Activated CD8-positive, alpha-beta memory T cell treated with anti-CD3 and anti-CD28 coated beads for 4 hours (primary cell): Measurements from ENCODE around the gene OR2T10.
"Not testable (repeated sequence)": the region's sequence is repeated elsewhere in the genome, so short reads cannot be mapped to it uniquely, and the experiment has no call there.

ENCODE experiments used
- DNase-seq, 2 donors: peaks; one replicate each; pipeline ENCODE4 v3.0.0-alpha.2; 2020; ENCODE audit warnings: low read depth in 2 of 2

The OR2T10 gene

GRCh38 chr1:248596615-248597014 is 885 bp downstream of the OR2T10 start:
- DNase-seq: no peak

DNA sequence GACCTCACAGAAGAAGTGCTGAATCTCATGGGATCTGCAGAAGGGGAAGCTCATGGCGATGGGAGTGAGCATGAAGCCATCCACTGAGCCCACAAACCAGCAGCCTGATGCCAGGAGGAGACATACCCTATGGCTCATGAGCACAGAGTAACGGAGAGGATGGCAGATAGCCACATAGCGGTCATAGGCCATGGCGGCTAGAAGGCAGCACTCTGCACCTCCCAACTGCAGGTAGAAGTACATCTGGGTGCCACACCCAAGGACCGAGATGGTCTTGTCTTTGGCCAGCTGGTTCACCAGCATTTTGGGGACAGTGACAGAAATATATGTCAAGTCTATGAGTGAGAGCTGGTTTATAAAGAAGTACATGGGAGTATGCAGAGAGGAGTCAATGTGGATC is 4.3 kb downstream of the OR2T10 start:
- DNase-seq: no peak

- DNase-seq: no peak
These were observed 4.8 kb downstream of the OR2T10 start for GRCh38 chr1:248592655-248593054.

DNA sequence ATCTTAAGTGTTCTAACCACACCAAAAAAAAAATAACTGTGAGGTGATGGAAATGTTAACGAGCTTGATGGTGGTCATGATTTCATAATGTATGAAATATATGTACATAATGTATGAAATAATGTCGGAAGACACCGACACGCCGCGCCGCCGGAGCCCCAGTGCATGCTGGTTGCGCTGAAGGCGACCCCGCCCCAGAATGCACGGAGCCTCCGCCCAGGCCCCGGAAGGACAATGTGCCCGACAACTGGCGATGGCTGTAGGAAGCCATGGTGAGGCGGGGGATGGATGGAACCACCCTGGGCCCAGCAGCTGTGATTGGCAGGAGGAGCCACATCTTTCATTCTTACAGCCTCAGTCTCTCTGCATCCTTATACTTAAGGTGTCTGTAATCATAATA is 7.4 kb downstream of the OR2T10 start:
- DNase-seq: no peak

GRCh38 chr1:248589334-248589733 is 8.2 kb downstream of the OR2T10 start:
- DNase-seq: no peak

- DNase-seq: no peak
These were observed 12.2 kb downstream of the OR2T10 start for GRCh38 chr1:248585266-248585665.

DNA sequence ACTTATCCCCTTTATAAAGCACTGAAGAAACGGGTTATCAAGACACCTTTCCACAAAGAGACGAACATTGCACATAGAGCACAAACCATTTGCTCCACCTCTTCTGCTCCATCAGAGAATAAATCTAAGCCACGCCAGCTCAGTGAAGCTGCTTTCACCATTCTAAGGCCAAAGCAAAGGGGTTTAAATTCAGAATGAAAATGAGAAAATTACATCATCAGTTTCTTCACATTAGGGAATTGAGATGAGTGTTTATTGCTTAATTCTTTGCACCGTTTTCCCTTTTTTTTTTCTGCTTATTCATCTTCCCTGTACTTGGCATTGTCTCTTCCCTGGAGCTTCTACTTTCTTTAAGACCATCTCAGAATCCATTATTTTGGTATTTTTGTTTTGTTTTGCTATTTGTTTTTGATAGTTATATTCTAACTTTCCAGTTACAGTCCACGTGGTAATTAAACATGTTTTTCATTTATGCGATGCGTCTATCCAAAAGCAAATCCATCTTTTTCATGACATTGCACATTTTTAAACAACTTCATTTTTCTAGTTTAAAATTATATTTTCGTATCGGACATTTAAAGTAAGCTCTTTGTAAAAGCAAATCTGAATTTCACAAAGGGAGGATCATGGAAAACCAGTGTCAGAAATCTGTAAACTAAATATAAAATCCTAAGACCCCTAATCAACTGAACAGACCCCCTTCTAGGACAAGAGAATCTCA is 21.1 kb downstream of the OR2T10 start:
- DNase-seq: no peak

DNA sequence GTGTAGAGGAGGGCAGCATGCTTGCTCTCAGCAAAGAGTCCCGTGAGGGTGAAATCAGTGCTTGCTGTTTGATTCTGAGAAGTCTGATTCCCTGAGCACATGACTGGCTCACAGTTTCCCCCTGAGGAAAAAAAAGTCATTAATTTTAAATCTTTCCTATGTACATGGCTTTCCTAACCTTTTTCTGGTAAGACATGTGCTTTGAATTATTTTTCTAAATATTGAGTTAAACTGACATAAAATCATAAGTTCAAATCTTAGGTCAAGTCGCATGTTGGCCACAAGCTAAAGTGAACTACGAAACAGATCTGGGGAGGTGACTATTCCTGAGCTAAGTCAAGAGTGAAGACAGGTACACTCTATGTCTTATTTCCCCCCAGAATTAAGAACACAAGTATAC is 22.8 kb downstream of the OR2T10 start, which contains the start of gene OR2T34:
TSS of gene OR2T34 (minus strand) at position 101 of the 400 bp plus-strand sequence. CDS start at position 101, 0 bp downstream.
- DNase-seq: not testable (repeated sequence)

GRCh38 chr1:248573856-248574255 is 23.6 kb downstream of the OR2T10 start:
- not testable (repeated sequence) for DNase-seq

DNA sequence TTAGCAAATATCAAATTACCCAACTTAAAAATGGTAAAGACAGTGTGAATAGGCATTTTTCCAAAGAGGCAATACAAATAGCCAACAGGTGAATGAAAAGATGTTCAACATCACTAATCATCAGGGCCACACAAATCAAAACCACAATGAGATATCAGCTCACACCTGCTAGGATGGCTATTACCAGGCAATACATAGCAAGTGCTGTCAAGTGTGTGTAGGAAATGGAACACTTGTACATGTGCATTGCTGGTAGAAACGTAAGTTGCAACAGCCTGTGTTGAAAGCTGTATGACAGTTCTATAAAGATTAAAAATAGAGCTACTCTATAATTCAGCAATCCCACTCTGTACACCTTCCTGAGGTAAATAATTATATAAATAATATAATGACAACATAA is 25.5 kb downstream of the OR2T10 start:
- not testable (repeated sequence) for DNase-seq

- DNase-seq: not testable (repeated sequence)
These were observed 26.7 kb downstream of the OR2T10 start for GRCh38 chr1:248570811-248571210.

- DNase-seq: not testable (repeated sequence)
These were observed 28.5 kb downstream of the OR2T10 start for GRCh38 chr1:248569049-248569448.

DNA sequence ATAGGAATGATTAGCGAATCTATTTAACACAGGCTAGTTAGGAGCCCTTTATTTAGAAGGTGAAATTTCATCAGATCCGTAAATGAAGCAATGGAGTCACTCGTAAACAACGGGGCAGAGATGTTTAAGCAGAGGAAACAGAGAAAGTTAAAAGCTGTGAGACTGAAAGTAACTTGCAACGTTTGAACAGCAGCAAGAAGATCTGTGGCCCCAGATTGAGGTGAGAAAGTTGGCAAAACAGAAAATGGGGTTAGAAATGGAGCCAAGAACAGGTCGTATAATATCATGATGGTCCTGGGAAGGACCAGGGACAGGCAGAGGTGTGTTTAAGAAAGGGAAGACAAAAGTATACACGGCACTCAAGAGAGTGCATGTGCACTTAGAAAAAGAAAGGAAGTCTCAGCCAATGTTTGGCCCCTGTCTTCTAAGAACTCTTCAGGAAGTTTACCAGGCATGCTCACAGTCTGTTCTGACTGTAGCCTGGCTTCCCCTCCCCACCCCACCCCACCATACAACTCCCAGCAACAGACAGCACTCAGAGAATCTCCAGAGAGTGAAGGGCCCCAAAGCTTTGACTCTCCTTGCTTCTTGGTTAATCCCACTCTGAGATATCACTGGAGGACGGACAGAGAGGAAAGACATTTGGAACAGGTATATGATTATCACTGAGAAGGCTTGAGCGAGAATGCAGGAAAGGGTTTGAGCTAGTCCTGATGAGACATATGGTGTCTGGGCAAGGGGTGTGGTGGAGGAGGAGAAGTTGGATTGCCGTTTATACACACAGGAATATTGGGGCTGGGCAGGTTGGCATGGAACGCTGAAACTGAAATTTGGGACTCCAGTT is 31.7 kb downstream of the OR2T10 start:
- DNase-seq: not testable (repeated sequence)

DNA sequence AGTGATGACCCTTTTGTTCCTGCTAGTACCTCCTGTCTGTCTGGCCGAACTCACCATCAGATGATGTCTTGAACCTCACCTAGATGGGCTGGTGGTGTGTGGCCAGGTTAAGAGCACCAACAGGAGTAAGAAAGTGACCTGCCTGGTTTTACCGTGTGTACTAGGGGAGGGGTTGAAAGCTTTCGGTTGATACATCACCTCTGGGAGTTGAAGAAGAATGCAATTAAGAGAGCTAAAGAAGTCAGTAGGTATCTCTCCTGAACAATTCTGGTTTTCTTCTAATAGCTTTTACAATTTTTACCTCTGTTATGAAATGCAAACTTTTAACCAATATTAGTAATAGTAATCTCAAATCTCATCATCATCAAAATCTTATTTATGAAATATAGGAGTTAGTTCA is 34.8 kb downstream of the OR2T10 start, which contains the start of gene OR2T29:
TSS of gene OR2T29 (minus strand) at position 101 of the 400 bp plus-strand sequence. CDS start 3,281 bp downstream, outside the sequence.
- DNase-seq: not testable (repeated sequence)

- not testable (repeated sequence) for DNase-seq
These were observed 46.5 kb downstream of the OR2T10 start for GRCh38 chr1:248551027-248551426.

DNA sequence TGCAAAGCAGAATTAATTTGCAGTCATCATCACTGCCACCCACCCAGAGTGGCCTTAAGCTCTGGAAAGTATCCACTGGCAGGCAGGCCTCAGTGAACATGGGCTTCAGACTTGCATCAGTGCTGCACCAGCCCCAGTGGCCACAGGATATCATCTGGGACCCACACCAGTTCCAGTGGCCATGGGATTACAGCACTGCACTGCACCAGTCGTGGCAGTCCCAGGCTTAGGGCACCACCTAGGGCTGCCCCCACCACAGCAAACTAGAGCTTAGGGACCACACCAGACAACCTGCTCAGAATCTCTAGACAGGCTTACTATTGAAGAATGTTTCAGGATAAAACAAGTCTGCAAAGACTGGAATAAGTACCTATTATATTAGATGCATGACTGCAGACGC is 50.1 kb downstream of the OR2T10 start:
- DNase-seq: not testable (repeated sequence)
